ENCODE measurements around the gene PLCXD3. TPM values are rescaled to one million over a fixed set of nuclear protein-coding genes. Genes with fewer than 3 reads are reported as not detected.

The PLCXD3 gene
- total RNA-seq, 1 experiment from 2014 or later: 0.04 TPM

GRCh38 chr5:41410737-41411136 lies 99.7 kb downstream of the PLCXD3 start:
- ChIA-PET POLR2A (no interaction called here), CTCF (interaction anchor here (0.7 to 1.9 kb wide), 6 partner anchors 9 to 506 kb away, joined by 3 to 18 read pairs (median 6); no protein-coding TSS in a partner anchor)
- ATAC-seq: peak; percentile 82
- Mint-ChIP-seq H3K27ac (no peak overlapping the region), H3K36me3 (no peaks in the 10 kb centered on the region), H3K9me3 (no peaks in the 10 kb centered on the region), H3K4me3 (no peak overlapping the region), H3K27me3 (ENCODE audit: low read depth) (no peaks in the 10 kb centered on the region), H3K4me1 (no peaks in the 10 kb centered on the region)
- no peak for TF ChIP-seq ATF6 (CRISPR knock-in tag; IDR thresholded peaks at IDR 0.05)
- no peak for TF ChIP-seq ZNF263 (CRISPR knock-in tag; IDR thresholded peaks at IDR 0.05; ENCODE audit: low read depth)
- TF ChIP-seq KAT7 (CRISPR knock-in tag; IDR thresholded peaks at IDR 0.05; ENCODE audit: borderline replicate concordance): no peak
- no peak for TF ChIP-seq GTF2I (CRISPR knock-in tag; conservative IDR thresholded peaks at IDR 0.05)
- no peak for TF ChIP-seq JUN (CRISPR knock-in tag; IDR thresholded peaks at IDR 0.05)
- peak; percentile 33 for DNase-seq (ENCODE audit: low spot score)

GRCh38 chr5:41410307-41410706 lies 100.1 kb downstream of the PLCXD3 start:
- Mint-ChIP-seq H3K27ac (no peak overlapping the region), H3K36me3 (no peaks in the 10 kb centered on the region), H3K9me3 (no peaks in the 10 kb centered on the region), H3K4me1 (no peaks in the 10 kb centered on the region), H3K27me3 (ENCODE audit: low read depth) (no peaks in the 10 kb centered on the region), H3K4me3 (no peak overlapping the region)
- CTCF ChIA-PET: interaction anchor here (1.0 to 1.9 kb wide), 5 partner anchors 10 to 506 kb away, joined by 3 to 18 read pairs (median 8); no protein-coding TSS in a partner anchor
- DNase-seq (ENCODE audit: low spot score) (no peak), ATAC-seq (no peak)
- POLR2A ChIA-PET: no interaction called here
- TF ChIP-seq SOX15 (CRISPR knock-in tag; IDR thresholded peaks at IDR 0.05) (no peak), ARID4B (CRISPR knock-in tag; IDR thresholded peaks at IDR 0.05; ENCODE audit: borderline replicate concordance) (no peak), ZNF138 (CRISPR knock-in tag; conservative IDR thresholded peaks at IDR 0.05) (no peak), ESRRA (CRISPR knock-in tag; IDR thresholded peaks at IDR 0.05; ENCODE audit: borderline replicate concordance) (no peak), NFYB (CRISPR knock-in tag; conservative IDR thresholded peaks at IDR 0.05; ENCODE audit: low read depth) (no peak), TEAD4 (CRISPR knock-in tag; IDR thresholded peaks at IDR 0.05) (no peak)

GRCh38 chr5:41408676-41409443 lies 101.5 kb downstream of the PLCXD3 start:
- Mint-ChIP-seq H3K27ac (no peak overlapping the region), H3K4me1 (no peaks in the 10 kb centered on the region), H3K4me3 (no peak overlapping the region), H3K36me3 (no peaks in the 10 kb centered on the region), H3K27me3 (ENCODE audit: low read depth) (no peaks in the 10 kb centered on the region), H3K9me3 (no peaks in the 10 kb centered on the region)
- CTCF ChIA-PET: no interaction called here
- ATAC-seq: no peak
- POLR2A ChIA-PET: no interaction called here
- no peak for DNase-seq (ENCODE audit: low spot score)
- no peak for TF ChIP-seq ATF2 (CRISPR knock-in tag; IDR thresholded peaks at IDR 0.05; ENCODE audit: borderline replicate concordance, low read depth)
- no peak for TF ChIP-seq SMAD3 (CRISPR knock-in tag; IDR thresholded peaks at IDR 0.05; ENCODE audit: borderline replicate concordance)
- no peak for TF ChIP-seq STAT6 (CRISPR knock-in tag; conservative IDR thresholded peaks at IDR 0.05; ENCODE audit: low read depth)
- TF ChIP-seq ZBTB21 (CRISPR knock-in tag; IDR thresholded peaks at IDR 0.05; ENCODE audit: borderline replicate concordance): no peak
- no peak for TF ChIP-seq IRF2 (CRISPR knock-in tag; IDR thresholded peaks at IDR 0.05; ENCODE audit: borderline replicate concordance, low read depth)

Data from WTC11 (cell line).